ENCODE measurements around the gene CATSPER3.

- TF ChIP-seq CTCF (IDR thresholded peaks at IDR 0.05; ENCODE audit: poor library complexity, severe bottlenecking) (no peak), RAD21 (conservative IDR thresholded peaks at IDR 0.05) (no peak)
Observed at GRCh38 chr5:135038813-135039270, 71.1 kb downstream of the CATSPER3 start.

All from neural cell (in vitro differentiated cells).